ENCODE data around the gene AQR. TPM values are rescaled to one million over a fixed set of nuclear protein-coding genes. Genes with fewer than 3 reads are reported as not detected.

The AQR gene
- total and polyA plus RNA-seq, 11 donors: 5.3 to 16.0 (median 12.0) TPM

- Histone ChIP-seq H3K27me3 (no peaks in the 10 kb centered on the region), H3K4me1 (peaks cover 2 to 31% (median 19%) of the 10 kb centered on the region in 12 donors), H3K4me3 (no peak overlapping the region), H3K27ac (peak overlapping the region in 3 of 12 donors; percentile 8 to 11 (median 10)), H3K9me3 (no peaks in the 10 kb centered on the region), H3K36me3 (peaks cover 0 to 32% (median 24%) of the 10 kb centered on the region in 9 donors)
- intact Hi-C loops (cut with DNase I): loop anchor here in 2 of 10 donors (10.0 kb wide), 2 partner anchors 58 to 618 kb away; partner anchors contain the start of gene ACTC1 (in 1 of the 2)
- no peak for TF ChIP-seq CTCF (IDR thresholded peaks at IDR 0.05)
- TF ChIP-seq POLR2A (IDR thresholded peaks at IDR 0.05): no peak
- 29 to 51% (median 37%) methylated on average over 2 of the region's 2 CpGs for WGBS, 4 donors
- peak in 3 of 4 donors; percentile 36 to 54 (median 43) for ATAC-seq
- no peak for DNase-seq
These were observed 116.4 kb downstream of the AQR start for GRCh38 chr15:34853001-34853758.

- TF ChIP-seq POLR2A (IDR thresholded peaks at IDR 0.05) (no peak), CTCF (IDR thresholded peaks at IDR 0.05) (no peak)
- Histone ChIP-seq H3K36me3 (peaks cover 0 to 18% (median 10%) of the 10 kb centered on the region in 9 donors), H3K9me3 (no peaks in the 10 kb centered on the region), H3K27me3 (no peaks in the 10 kb centered on the region), H3K4me1 (peaks cover 2 to 31% (median 19%) of the 10 kb centered on the region in 12 donors), H3K4me3 (no peak overlapping the region), H3K27ac (no peak overlapping the region)
- intact Hi-C loops (cut with DNase I): loop anchor here in 2 of 10 donors (10.0 kb wide), 2 partner anchors 57 to 617 kb away; partner anchors contain the start of gene ACTC1 (in 1 of the 2)
- 91 to 95% (median 93%) methylated on average over 4 of the region's 4 CpGs for WGBS, 4 donors
- no peak for ATAC-seq
- no peak for DNase-seq
These were observed 117.8 kb downstream of the AQR start for GRCh38 chr15:34851751-34852150.

- intact Hi-C loops (cut with DNase I): loop anchor here in 2 of 10 donors (10.0 kb wide), 2 partner anchors 56 to 616 kb away; partner anchors contain the start of gene ACTC1 (in 1 of the 2)
- no peak for TF ChIP-seq POLR2A (IDR thresholded peaks at IDR 0.05)
- TF ChIP-seq CTCF (IDR thresholded peaks at IDR 0.05): no peak
- peaks cover 2 to 28% (median 16%) of the 10 kb centered on the region in 12 donors for H3K4me1 ChIP-seq
- no peaks in the 10 kb centered on the region for H3K27me3 ChIP-seq
- H3K27ac ChIP-seq: no peak overlapping the region
- H3K9me3 ChIP-seq: no peaks in the 10 kb centered on the region
- ATAC-seq: no peak
- peaks cover 0 to 11% (median 3%) of the 10 kb centered on the region in 9 donors for H3K36me3 ChIP-seq
- DNase-seq: no peak
- no peak overlapping the region for H3K4me3 ChIP-seq
- WGBS, 4 donors: 96 to 98% (median 97%) methylated on average over 3 of the region's 3 CpGs
These were observed 118.5 kb downstream of the AQR start for GRCh38 chr15:34851007-34851406.

GRCh38 chr15:34850121-34850520 is 119.4 kb downstream of the AQR start:
- no peak for TF ChIP-seq POLR2A (IDR thresholded peaks at IDR 0.05)
- TF ChIP-seq CTCF (IDR thresholded peaks at IDR 0.05): no peak
- intact Hi-C loops (cut with DNase I): loop anchor here in 2 of 10 donors (10.0 kb wide), 2 partner anchors 55 to 615 kb away; partner anchors contain the start of gene ACTC1 (in 1 of the 2)
- DNase-seq (peak in 2 of 5 donors; percentile 9 to 29), ATAC-seq (no peak)
- Histone ChIP-seq H3K36me3 (peaks cover 0 to 6% (median 0%) of the 10 kb centered on the region in 9 donors), H3K27me3 (no peaks in the 10 kb centered on the region), H3K27ac (no peak overlapping the region), H3K9me3 (no peaks in the 10 kb centered on the region), H3K4me1 (peaks cover 0 to 20% (median 11%) of the 10 kb centered on the region in 12 donors), H3K4me3 (no peak overlapping the region)
- 39 to 60% (median 46%) methylated on average over 8 to 10 of the region's 10 CpGs for WGBS, 4 donors

Measured in heart left ventricle (tissue), 16 donors.